ENCODE measurements around the gene GIPC2.

- TF ChIP-seq CTCF (IDR thresholded peaks at IDR 0.05) (no peak), POLR2A (IDR thresholded peaks at IDR 0.05) (no peak)
Observed at GRCh38 chr1:78177708-78178270, 132.0 kb downstream of the GIPC2 start.

Data from lower leg skin (tissue), 3 donors.